ENCODE measurements around the gene SF3A1. TPM values are rescaled to one million over a fixed set of nuclear protein-coding genes. Genes with fewer than 3 reads are reported as not detected.

SF3A1 gene
- total RNA-seq, 1 experiment from 2014 or later = 230 TPM

DNA sequence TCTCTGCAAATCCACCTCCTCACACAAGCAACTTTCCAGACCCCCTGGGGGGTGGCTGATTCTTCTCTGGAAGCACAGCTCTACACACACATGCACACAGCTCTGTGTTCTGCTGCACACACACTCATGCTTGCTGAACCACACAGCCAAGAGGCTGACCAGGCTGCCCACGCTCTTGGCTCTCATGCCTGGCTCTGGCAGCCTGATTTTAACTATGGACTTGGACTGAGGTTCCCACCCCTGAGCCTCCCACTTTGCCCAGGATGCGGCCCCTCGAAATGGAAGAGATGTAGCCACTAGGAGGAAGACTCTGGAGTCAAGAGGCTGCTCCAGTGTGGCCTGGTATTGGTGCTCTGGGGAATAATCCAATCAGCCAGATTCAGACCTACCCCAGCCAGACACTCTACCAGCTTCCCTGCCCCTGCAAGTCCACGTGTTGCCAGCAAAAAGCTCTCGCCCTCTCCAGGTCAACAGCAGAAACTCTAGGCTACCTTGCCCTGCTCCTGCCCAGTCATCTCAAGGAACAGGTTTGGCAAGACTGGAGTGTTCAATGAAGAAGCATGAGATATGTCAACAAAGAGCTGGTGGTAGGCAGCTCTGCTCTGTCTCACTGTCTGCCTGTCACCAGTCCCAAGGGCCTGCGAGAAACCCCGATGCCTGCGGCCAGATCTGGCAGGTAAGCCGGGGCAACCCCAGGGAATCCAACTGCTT lies 58.5 kb downstream of the SF3A1 start:
- H3K9me3 ChIP-seq (ENCODE audit: control insufficient read depth in 1 of 2, insufficient read depth in 1 of 2, low read depth in 1 of 2, low read length in 2 of 2) = no peaks in the 10 kb centered on the region
- peaks cover 32 to 36% of the 10 kb centered on the region in 2 experiments for H3K4me1 ChIP-seq (ENCODE audit: control insufficient read depth in 1 of 2, insufficient read depth in 2 of 2, low read length in 2 of 2)
- H3K79me2 ChIP-seq (ENCODE audit: insufficient read depth, low read length) = no peaks in the 10 kb centered on the region
- peak overlapping the region; percentile 34; the same call in 1 of the 2 replicates for H3K27ac ChIP-seq (ENCODE audit: low read depth, low read length)
- no peak overlapping the region for H2AFZ ChIP-seq (ENCODE audit: low read depth, low read length, poor library complexity, severe bottlenecking)
- peaks cover 0 to 2% of the 10 kb centered on the region in 2 experiments; a peak in 2 of 4 replicates for H3K36me3 ChIP-seq (ENCODE audit: control insufficient read depth in 1 of 2, insufficient read depth in 2 of 2, low read length in 2 of 2)
- POLR2A ChIA-PET = no interaction called here
- RAD21 ChIA-PET (ENCODE audit: low non-redundant PET in 1 of 2, low total read pairs in 2 of 2, uncharacterized antibody in 2 of 2, unreplicated experiment in 2 of 2) = no interaction called here
- intact Hi-C loops (cut with micrococcal nuclease) = no loop called here
- no peak overlapping the region for H3K9ac ChIP-seq (ENCODE audit: low read length)
- H3K9me2 ChIP-seq (ENCODE audit: insufficient read depth) = no peaks in the 10 kb centered on the region
- TF ChIP-seq SRF (IDR thresholded peaks at IDR 0.05; ENCODE audit: low read depth) = no peak
- TF ChIP-seq, protein P1, sequence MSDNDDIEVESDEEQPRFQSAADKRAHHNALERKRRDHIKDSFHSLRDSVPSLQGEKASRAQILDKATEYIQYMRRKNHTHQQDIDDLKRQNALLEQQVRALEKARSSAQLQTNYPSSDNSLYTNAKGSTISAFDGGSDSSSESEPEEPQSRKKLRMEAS (IDR thresholded peaks at IDR 0.05) = peak; percentile 57; the same call in 1 of the 2 replicates
- DNase-seq (ENCODE audit: low read depth, low spot score) (no peak), ATAC-seq (peak; percentile 37; the same call in 1 of the 2 replicates)
- H3K4me2 ChIP-seq (ENCODE audit: low read length) = 0 out of 2 replicates have a peak overlapping the region, but pooled peaks have one; percentile 9
- no peaks in the 10 kb centered on the region for H4K20me1 ChIP-seq (ENCODE audit: insufficient read depth)
- CTCF ChIA-PET = interaction anchor here (0.8 kb wide), 1 partner anchor 10 kb away, joined by 5 read pairs; no protein-coding TSS in a partner anchor
- no peaks in the 10 kb centered on the region for H3K27me3 ChIP-seq (ENCODE audit: insufficient read depth, low read length)
- no TSS peak for BruUV-seq (replicated peaks)
- H3K4me3 ChIP-seq (replicated peaks in 1 of 2; ENCODE audit: low read depth in 1 of 2, low read length in 2 of 2) = no peak overlapping the region

DNA sequence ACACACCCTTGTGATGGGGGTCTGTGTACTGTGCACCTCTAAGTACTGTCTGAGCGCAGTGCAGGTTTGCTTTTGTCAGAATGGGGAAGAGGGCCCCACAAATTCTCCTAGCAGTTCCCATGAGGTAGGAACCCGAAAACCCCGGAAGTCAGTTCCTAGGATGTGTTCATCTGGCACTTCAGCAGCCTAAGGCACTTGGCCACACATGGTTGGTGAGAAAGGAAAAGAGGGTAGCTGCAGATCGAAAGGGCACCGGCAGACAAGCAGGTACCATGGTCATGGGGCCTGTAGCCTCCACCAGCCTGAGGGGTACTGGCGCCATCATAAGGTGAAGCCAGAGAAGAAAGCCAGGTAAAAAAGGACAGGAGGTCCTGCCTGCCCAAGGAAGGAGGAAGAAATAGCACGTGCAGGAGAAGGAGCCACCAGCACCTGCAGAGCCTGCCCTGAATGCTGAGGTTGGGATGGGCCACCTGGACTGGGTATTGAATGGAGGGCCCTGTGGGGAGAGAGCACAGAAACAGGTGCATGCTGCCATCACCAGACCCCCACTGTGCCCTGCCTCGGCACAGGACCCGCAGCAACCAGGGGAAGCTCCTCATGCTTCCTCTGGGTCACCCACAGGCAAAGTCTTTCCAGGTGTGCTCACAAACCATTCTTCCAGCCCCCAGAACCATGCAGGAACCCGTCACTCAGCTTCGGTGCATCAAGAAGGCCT lies 59.3 kb downstream of the SF3A1 start:
- Histone ChIP-seq H3K9me3 (ENCODE audit: control insufficient read depth in 1 of 2, insufficient read depth in 1 of 2, low read depth in 1 of 2, low read length in 2 of 2) (no peaks in the 10 kb centered on the region), H3K4me2 (ENCODE audit: low read length) (no peak overlapping the region), H3K36me3 (ENCODE audit: control insufficient read depth in 1 of 2, insufficient read depth in 2 of 2, low read length in 2 of 2) (peaks cover 0 to 4% of the 10 kb centered on the region in 2 experiments; a peak in 2 of 4 replicates), H3K79me2 (ENCODE audit: insufficient read depth, low read length) (no peaks in the 10 kb centered on the region), H3K27ac (ENCODE audit: low read depth, low read length) (no peak overlapping the region), H3K9ac (ENCODE audit: low read length) (no peak overlapping the region), H3K27me3 (ENCODE audit: insufficient read depth, low read length) (no peaks in the 10 kb centered on the region), H2AFZ (ENCODE audit: low read depth, low read length, poor library complexity, severe bottlenecking) (no peak overlapping the region), H3K4me3 (replicated peaks in 1 of 2; ENCODE audit: low read depth in 1 of 2, low read length in 2 of 2) (no peak overlapping the region), H3K4me1 (ENCODE audit: control insufficient read depth in 1 of 2, insufficient read depth in 2 of 2, low read length in 2 of 2) (peaks cover 25 to 29% of the 10 kb centered on the region in 2 experiments), H4K20me1 (ENCODE audit: insufficient read depth) (no peaks in the 10 kb centered on the region), H3K9me2 (ENCODE audit: insufficient read depth) (no peaks in the 10 kb centered on the region)
- intact Hi-C loops (cut with micrococcal nuclease) = no loop called here
- ChIA-PET POLR2A (no interaction called here), CTCF (no interaction called here), RAD21 (ENCODE audit: low non-redundant PET in 1 of 2, low total read pairs in 2 of 2, uncharacterized antibody in 2 of 2, unreplicated experiment in 2 of 2) (no interaction called here)
- ATAC-seq (no peak), DNase-seq (ENCODE audit: low read depth, low spot score) (no peak)
- TF ChIP-seq, protein P1 (IDR thresholded peaks at IDR 0.05) = no peak
- TF ChIP-seq, protein P2, sequence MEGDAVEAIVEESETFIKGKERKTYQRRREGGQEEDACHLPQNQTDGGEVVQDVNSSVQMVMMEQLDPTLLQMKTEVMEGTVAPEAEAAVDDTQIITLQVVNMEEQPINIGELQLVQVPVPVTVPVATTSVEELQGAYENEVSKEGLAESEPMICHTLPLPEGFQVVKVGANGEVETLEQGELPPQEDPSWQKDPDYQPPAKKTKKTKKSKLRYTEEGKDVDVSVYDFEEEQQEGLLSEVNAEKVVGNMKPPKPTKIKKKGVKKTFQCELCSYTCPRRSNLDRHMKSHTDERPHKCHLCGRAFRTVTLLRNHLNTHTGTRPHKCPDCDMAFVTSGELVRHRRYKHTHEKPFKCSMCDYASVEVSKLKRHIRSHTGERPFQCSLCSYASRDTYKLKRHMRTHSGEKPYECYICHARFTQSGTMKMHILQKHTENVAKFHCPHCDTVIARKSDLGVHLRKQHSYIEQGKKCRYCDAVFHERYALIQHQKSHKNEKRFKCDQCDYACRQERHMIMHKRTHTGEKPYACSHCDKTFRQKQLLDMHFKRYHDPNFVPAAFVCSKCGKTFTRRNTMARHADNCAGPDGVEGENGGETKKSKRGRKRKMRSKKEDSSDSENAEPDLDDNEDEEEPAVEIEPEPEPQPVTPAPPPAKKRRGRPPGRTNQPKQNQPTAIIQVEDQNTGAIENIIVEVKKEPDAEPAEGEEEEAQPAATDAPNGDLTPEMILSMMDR (IDR thresholded peaks at IDR 0.05 in 2 of 3, conservative IDR thresholded peaks at IDR 0.05 in 1 of 3; ENCODE audit: borderline replicate concordance in 1 of 3, insufficient read depth in 1 of 3, low read depth in 2 of 3, low read length in 2 of 3) = no peak
- TF ChIP-seq SIN3A (IDR thresholded peaks at IDR 0.05; ENCODE audit: low read depth) = no peak
- TF ChIP-seq RAD21 (IDR thresholded peaks at IDR 0.05; ENCODE audit: low read depth) = no peak
- no peak for TF ChIP-seq EZH2 (IDR thresholded peaks at IDR 0.05)
- TF ChIP-seq CBX3 (IDR thresholded peaks at IDR 0.05; ENCODE audit: low read depth) = no peak
- TF ChIP-seq ZFX (IDR thresholded peaks at IDR 0.05) = no peak
- BruUV-seq (replicated peaks) = no TSS peak
